SK-N-SH (cell line): Measurements from ENCODE around the gene ITCH. TPM values are rescaled to one million over a fixed set of nuclear protein-coding genes. Genes with fewer than 3 reads are reported as not detected.

ENCODE experiments used
- CTCF ChIA-PET: fragments of 300-600, 350-600 bp; formaldehyde crosslinking; extraction: SDS; loops from one replicate; lab custom pipeline; 2021; lab: Yijun Ruan, JAX
- POLR2A ChIA-PET: fragments of 350-600 bp; sonication (Branson Sonifier 250); formaldehyde crosslinking; extraction: SDS; loops from one replicate; lab custom pipeline; 2020; ENCODE audit warnings: antibody characterized with exemption, inconsistent platforms; lab: Yijun Ruan, JAX
- DNase-seq: peaks from one replicate; pipeline ENCODE4 v3.0.0; 2012
- H2AFZ ChIP-seq: fragments of 200-600 bp; sonication (generic); 2 replicates; pipeline ENCODE4 v1.8.1; 2016; ENCODE audit warnings: antibody characterized with exemption, mild to moderate bottlenecking, low read depth
- H3F3A ChIP-seq: fragments of 200-600 bp; sonication (generic); replicated peaks from 2 replicates; pipeline ENCODE3; 2016; ENCODE audit warnings: antibody characterized with exemption, mild to moderate bottlenecking; ENCODE audit not compliant: insufficient read depth
- H3K27ac ChIP-seq, 2 experiments: fragments of 200-500 bp in 1 of 2; fragments of 200-600 bp in 1 of 2; sonication (Bioruptor generic) in 1 of 2; sonication (generic), shearing (Covaris generic) in 1 of 2; 2 replicates each; pipeline versions ENCODE4 v1.5.1 to v1.6.1; 2014 to 2016; ENCODE audit warnings: low read depth in 2 of 2, inconsistent platforms in 1 of 2, low read length in 1 of 2, mild to moderate bottlenecking in 1 of 2, mixed read lengths in 1 of 2
- H3K27me3 ChIP-seq: fragments of 200-600 bp; sonication (generic), shearing (Covaris generic); 2 replicates; pipeline ENCODE4 v1.6.1; 2016; ENCODE audit warnings: mixed run types; ENCODE audit not compliant: insufficient read depth
- H3K36me3 ChIP-seq, 2 experiments: fragments of 200-500 bp in 1 of 2; fragments of 200-600 bp in 1 of 2; sonication (Bioruptor generic) in 1 of 2; sonication (generic) in 1 of 2; replicated peaks in 1 of 2; 2 replicates each; pipeline versions ENCODE3 to v1.5.1; 2014 to 2016; ENCODE audit warnings: low read length in 1 of 2, mild to moderate bottlenecking in 1 of 2; ENCODE audit not compliant: insufficient read depth in 2 of 2, control insufficient read depth in 1 of 2
- H3K4me1 ChIP-seq, 2 experiments: fragments of 200-500 bp in 1 of 2; fragments of 200-600 bp in 1 of 2; sonication (Bioruptor generic) in 1 of 2; sonication (generic), shearing (Covaris generic) in 1 of 2; 2 replicates each; pipeline versions ENCODE4 v1.5.1 to v1.6.1; 2014 to 2016; ENCODE audit warnings: low read depth in 1 of 2, low read length in 1 of 2, mixed run types in 1 of 2; ENCODE audit not compliant: insufficient read depth in 2 of 2, control insufficient read depth in 1 of 2
- H3K4me2 ChIP-seq: fragments of 200-600 bp; sonication (generic), shearing (Covaris generic); 2 replicates; pipeline ENCODE4 v1.6.1; 2017; ENCODE audit warnings: mixed run types
- H3K4me3 ChIP-seq, 2 experiments: fragments of 200-500 bp in 1 of 2; fragments of 200-600 bp in 1 of 2; sonication (Bioruptor generic) in 1 of 2; sonication (generic), shearing (Covaris generic) in 1 of 2; 2 replicates each; pipeline versions ENCODE4 v1.5.1 to v1.8.1; 2014 to 2016; ENCODE audit warnings: low read depth in 2 of 2, inconsistent platforms in 1 of 2, low read length in 1 of 2, mild to moderate bottlenecking in 1 of 2, mixed read lengths in 1 of 2, moderate library complexity in 1 of 2
- H3K79me2 ChIP-seq: fragments of 200-600 bp; sonication (generic); 2 replicates; pipeline ENCODE4 v1.8.1; 2017; ENCODE audit warnings: mild to moderate bottlenecking; ENCODE audit not compliant: insufficient read depth
- H3K9ac ChIP-seq: fragments of 200-600 bp; sonication (generic); 2 replicates; pipeline ENCODE4 v1.6.1; 2017; ENCODE audit warnings: mixed run types
- H3K9me2 ChIP-seq: fragments of 200-600 bp; sonication (generic); 2 replicates; pipeline ENCODE4 v1.6.1; 2017; ENCODE audit warnings: mixed run types
- H3K9me3 ChIP-seq: fragments of 200-600 bp; sonication (generic); 2 replicates; pipeline ENCODE4 v1.6.1; 2017; ENCODE audit warnings: mixed run types, mild to moderate bottlenecking, moderate library complexity
- H4K20me1 ChIP-seq: fragments of 200-600 bp; sonication (generic); 2 replicates; pipeline ENCODE4 v1.6.1; 2017; ENCODE audit warnings: mild to moderate bottlenecking, mixed run types; ENCODE audit not compliant: insufficient read depth
- EP300 ChIP-seq, 2 experiments: IDR thresholded peaks; 2 replicates each; pipeline versions ENCODE4 v1.4.0 to v1.6.1; 2012; ENCODE audit warnings: borderline replicate concordance in 1 of 2, low read depth in 1 of 2, low read length in 1 of 2
- GABPA ChIP-seq: IDR thresholded peaks from 2 replicates; pipeline ENCODE4 v1.4.0; 2012; ENCODE audit warnings: low read depth, mild to moderate bottlenecking
- JUND ChIP-seq: IDR thresholded peaks from 2 replicates; pipeline ENCODE4 v1.4.0; 2012
- NFIC ChIP-seq: IDR thresholded peaks from 2 replicates; pipeline ENCODE4 v1.4.0; 2012; ENCODE audit warnings: borderline replicate concordance
- NRF1 ChIP-seq: IDR thresholded peaks from 2 replicates; pipeline ENCODE4 v1.6.1; 2012; ENCODE audit warnings: low read depth, mild to moderate bottlenecking, low read length
- RCOR1 ChIP-seq: fragments of 150-350 bp; IDR thresholded peaks from 2 replicates; pipeline ENCODE4 v1.6.1; 2017; ENCODE audit warnings: antibody characterized with exemption, low read length
- RXRA ChIP-seq: IDR thresholded peaks from 2 replicates; pipeline ENCODE4 v1.4.0; 2012; ENCODE audit warnings: low read depth, mild to moderate bottlenecking, borderline replicate concordance
- TAF1 ChIP-seq: IDR thresholded peaks from 2 replicates; pipeline ENCODE4 v1.6.1; 2012; ENCODE audit warnings: low read depth, mild to moderate bottlenecking, low read length, moderate library complexity, borderline replicate concordance
- YY1 ChIP-seq: IDR thresholded peaks from 2 replicates; pipeline ENCODE4 v1.4.0; 2012; ENCODE audit warnings: low read depth, mild to moderate bottlenecking
- WGBS: methylation state at CpG from one replicate; pipeline ENCODE4 v1.1.6; 2017; ENCODE audit warnings: low lambda C conversion rate; 5-methylcytosine and 5-hydroxymethylcytosine counted together
- polyA plus RNA-seq, 3 experiments: library from polyadenylated mRNA; depleted of rRNA; stranded (reverse); fragments of >200 nt; gene quantifications; 2 replicates each; pipeline ENCODE4 v1.2.3, GENCODE V29; 2012
- TF ChIP-seq, protein P1 (sequence below): fragments of 200-600 bp; sonication (generic); IDR thresholded peaks from 2 replicates; pipeline ENCODE4 v1.6.1; 2017; ENCODE audit warnings: antibody characterized with exemption, mild to moderate bottlenecking, moderate library complexity
- TF ChIP-seq, protein P2 (sequence below): IDR thresholded peaks from 2 replicates; pipeline ENCODE4 v1.4.0; 2012; ENCODE audit warnings: low read depth
- TF ChIP-seq, protein P3 (sequence below): IDR thresholded peaks from 2 replicates; pipeline ENCODE4; 2012

Gene ITCH
- polyA plus RNA-seq, 1 of the 3 experiments (the other 2 are of a cell fraction) = 3.8 TPM

GRCh38 chr20:34370062-34370461 is 7.0 kb downstream of the ITCH start:
- Histone ChIP-seq H3K4me2 (no peak overlapping the region), H3K79me2 (peaks cover 97% of the 10 kb centered on the region), H4K20me1 (peaks cover 67% of the 10 kb centered on the region), H3K9ac (no peak overlapping the region), H3K9me3 (no peaks in the 10 kb centered on the region), H2AFZ (no peak overlapping the region), H3K36me3 (peaks cover 19 to 64% of the 10 kb centered on the region in 2 experiments), H3K4me3 (no peak overlapping the region), H3K27me3 (no peaks in the 10 kb centered on the region), H3K9me2 (no peaks in the 10 kb centered on the region), H3K4me1 (peaks cover 0 to 11% of the 10 kb centered on the region in 2 experiments; a peak in 1 of 4 replicates), H3K27ac (no peak overlapping the region), H3F3A (peaks cover 21% of the 10 kb centered on the region)
- no peak for TF ChIP-seq TAF1
- no peak for TF ChIP-seq GABPA
- TF ChIP-seq EP300 (IDR thresholded peaks at IDR 0.05; ENCODE audit: borderline replicate concordance in 1 of 2, low read depth in 1 of 2, low read length in 1 of 2) = no peak
- no peak for TF ChIP-seq NFIC
- no peak for TF ChIP-seq NRF1
- TF ChIP-seq, protein P1, sequence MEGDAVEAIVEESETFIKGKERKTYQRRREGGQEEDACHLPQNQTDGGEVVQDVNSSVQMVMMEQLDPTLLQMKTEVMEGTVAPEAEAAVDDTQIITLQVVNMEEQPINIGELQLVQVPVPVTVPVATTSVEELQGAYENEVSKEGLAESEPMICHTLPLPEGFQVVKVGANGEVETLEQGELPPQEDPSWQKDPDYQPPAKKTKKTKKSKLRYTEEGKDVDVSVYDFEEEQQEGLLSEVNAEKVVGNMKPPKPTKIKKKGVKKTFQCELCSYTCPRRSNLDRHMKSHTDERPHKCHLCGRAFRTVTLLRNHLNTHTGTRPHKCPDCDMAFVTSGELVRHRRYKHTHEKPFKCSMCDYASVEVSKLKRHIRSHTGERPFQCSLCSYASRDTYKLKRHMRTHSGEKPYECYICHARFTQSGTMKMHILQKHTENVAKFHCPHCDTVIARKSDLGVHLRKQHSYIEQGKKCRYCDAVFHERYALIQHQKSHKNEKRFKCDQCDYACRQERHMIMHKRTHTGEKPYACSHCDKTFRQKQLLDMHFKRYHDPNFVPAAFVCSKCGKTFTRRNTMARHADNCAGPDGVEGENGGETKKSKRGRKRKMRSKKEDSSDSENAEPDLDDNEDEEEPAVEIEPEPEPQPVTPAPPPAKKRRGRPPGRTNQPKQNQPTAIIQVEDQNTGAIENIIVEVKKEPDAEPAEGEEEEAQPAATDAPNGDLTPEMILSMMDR = no peak
- no peak for TF ChIP-seq JUND
- TF ChIP-seq RXRA = no peak
- TF ChIP-seq, protein P2, sequence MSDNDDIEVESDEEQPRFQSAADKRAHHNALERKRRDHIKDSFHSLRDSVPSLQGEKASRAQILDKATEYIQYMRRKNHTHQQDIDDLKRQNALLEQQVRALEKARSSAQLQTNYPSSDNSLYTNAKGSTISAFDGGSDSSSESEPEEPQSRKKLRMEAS = no peak
- TF ChIP-seq RCOR1 = no peak
- ChIA-PET POLR2A (no interaction called here), CTCF (no interaction called here)
- 96% methylated on average over 6 of the region's 6 CpGs for WGBS
- no peak for DNase-seq

DNA sequence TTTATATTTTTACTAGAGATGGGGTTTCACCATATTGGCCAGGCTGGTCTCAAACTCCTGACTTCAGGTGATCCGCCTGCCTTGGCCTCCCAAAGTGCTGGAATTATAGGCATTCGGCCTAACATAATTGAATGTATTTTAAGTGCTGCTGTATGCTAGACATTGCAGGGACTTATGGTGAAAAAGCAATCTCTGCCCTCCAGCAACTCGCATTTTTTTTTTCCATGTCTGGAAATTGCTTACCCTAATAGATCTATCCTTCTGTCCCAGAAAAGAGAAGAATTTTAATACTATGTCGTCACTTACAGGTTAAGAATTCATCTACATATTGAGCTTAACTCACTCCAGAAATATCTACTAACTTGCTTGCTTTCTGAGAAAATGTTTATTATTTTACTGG is 10.4 kb downstream of the ITCH start:
- Histone ChIP-seq H3K4me1 (no peaks in the 10 kb centered on the region; a peak in 1 of 4 replicates), H3K9me2 (no peaks in the 10 kb centered on the region), H3K4me2 (no peak overlapping the region), H3K79me2 (peaks cover 95% of the 10 kb centered on the region), H3K27ac (no peak overlapping the region), H3K36me3 (peaks cover 19 to 60% of the 10 kb centered on the region in 2 experiments), H2AFZ (no peak overlapping the region), H4K20me1 (peaks cover 60% of the 10 kb centered on the region), H3K4me3 (no peak overlapping the region), H3K27me3 (no peaks in the 10 kb centered on the region), H3F3A (peaks cover 26% of the 10 kb centered on the region), H3K9me3 (no peaks in the 10 kb centered on the region), H3K9ac (no peak overlapping the region)
- POLR2A ChIA-PET = interaction anchor here (1.0 kb wide), 1 partner anchor 10 kb away, joined by 4 read pairs; the partner anchor contains the start of gene ITCH
- TF ChIP-seq YY1 (no peak), RXRA (no peak)
- TF ChIP-seq, protein P3, sequence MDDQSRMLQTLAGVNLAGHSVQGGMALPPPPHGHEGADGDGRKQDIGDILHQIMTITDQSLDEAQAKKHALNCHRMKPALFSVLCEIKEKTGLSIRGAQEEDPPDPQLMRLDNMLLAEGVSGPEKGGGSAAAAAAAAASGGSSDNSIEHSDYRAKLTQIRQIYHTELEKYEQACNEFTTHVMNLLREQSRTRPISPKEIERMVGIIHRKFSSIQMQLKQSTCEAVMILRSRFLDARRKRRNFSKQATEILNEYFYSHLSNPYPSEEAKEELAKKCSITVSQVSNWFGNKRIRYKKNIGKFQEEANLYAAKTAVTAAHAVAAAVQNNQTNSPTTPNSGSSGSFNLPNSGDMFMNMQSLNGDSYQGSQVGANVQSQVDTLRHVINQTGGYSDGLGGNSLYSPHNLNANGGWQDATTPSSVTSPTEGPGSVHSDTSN = no peak
- WGBS = 83% methylated on average over 4 of the region's 4 CpGs
- no peak for DNase-seq
- CTCF ChIA-PET = interaction anchor here (1.7 to 2.7 kb wide), 3 partner anchors 10 to 61 kb away, joined by 4 to 9 read pairs (median 8); partner anchors contain the start of gene ITCH
